HUES6 (cell line): ENCODE measurements around the gene DUSP9.
"Not testable (repeated sequence)": the region's sequence is repeated elsewhere in the genome, so short reads cannot be mapped to it uniquely, and the experiment has no call there.

ENCODE experiments used
- H3K27ac ChIP-seq: 2 replicates; pipeline ENCODE4 v1.7.0; 2013; ENCODE audit warnings: low read depth, mild to moderate bottlenecking, low read length, inconsistent platforms
- H3K27me3 ChIP-seq: 2 replicates; pipeline ENCODE4 v1.6.1; 2013; ENCODE audit warnings: low read length; ENCODE audit not compliant: control insufficient read depth, insufficient read depth
- H3K36me3 ChIP-seq: 2 replicates; pipeline ENCODE4 v1.6.1; 2013; ENCODE audit warnings: low read length; ENCODE audit not compliant: control insufficient read depth, insufficient read depth
- H3K4me1 ChIP-seq: 2 replicates; pipeline ENCODE4 v1.6.1; 2013; ENCODE audit warnings: low read length; ENCODE audit not compliant: control insufficient read depth, insufficient read depth
- H3K4me3 ChIP-seq: 2 replicates; pipeline ENCODE4 v1.5.1; 2013; ENCODE audit warnings: low read depth, low read length
- H3K9ac ChIP-seq: one replicate; pipeline ENCODE4 v1.6.1; 2013; ENCODE audit warnings: mild to moderate bottlenecking, low read length
- H3K9me3 ChIP-seq: 2 replicates; pipeline ENCODE4 v1.6.1; 2013; ENCODE audit warnings: low read depth, low read length; ENCODE audit not compliant: control insufficient read depth, insufficient read depth

DUSP9 gene

DNA sequence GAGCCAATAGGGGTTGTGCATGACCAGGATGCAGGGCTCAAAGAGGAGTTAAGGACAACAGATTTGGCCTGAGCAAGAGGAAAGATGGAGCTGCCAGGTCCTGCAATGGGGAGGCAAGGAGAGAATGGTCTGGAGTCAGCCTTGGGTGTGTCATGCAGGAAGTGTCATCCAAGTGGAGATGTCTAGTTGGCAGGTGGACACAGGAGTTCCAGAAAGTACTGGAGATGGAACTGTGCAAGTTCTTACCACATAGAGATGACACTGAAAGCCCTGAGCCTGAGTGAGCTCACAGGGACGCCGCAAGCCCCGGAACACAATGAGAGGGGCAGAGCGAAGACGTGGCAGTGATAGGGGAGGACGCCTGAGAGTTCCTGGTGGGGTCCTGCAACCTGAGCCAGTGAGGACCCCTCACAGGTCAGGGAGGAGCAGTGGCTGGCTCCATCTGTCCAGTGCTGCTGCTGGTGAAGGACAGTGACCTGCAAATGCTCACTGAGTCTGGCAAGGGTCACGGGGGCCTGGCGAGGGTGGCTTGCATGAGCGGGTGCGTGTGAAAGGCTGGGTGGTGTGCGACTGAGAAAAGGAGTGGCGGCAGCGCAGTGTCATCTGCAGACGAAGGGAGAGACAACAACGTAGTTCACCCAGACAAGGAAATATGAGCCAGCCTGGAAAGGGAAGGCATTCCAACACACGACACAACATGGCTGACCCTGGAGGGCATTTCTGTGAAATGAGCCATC, 50.2 kb downstream of the DUSP9 start:
- not testable (repeated sequence) for H3K27ac ChIP-seq, H3K4me1 ChIP-seq
- peaks cover 74% of the 10 kb centered on the region for H3K36me3 ChIP-seq

DNA sequence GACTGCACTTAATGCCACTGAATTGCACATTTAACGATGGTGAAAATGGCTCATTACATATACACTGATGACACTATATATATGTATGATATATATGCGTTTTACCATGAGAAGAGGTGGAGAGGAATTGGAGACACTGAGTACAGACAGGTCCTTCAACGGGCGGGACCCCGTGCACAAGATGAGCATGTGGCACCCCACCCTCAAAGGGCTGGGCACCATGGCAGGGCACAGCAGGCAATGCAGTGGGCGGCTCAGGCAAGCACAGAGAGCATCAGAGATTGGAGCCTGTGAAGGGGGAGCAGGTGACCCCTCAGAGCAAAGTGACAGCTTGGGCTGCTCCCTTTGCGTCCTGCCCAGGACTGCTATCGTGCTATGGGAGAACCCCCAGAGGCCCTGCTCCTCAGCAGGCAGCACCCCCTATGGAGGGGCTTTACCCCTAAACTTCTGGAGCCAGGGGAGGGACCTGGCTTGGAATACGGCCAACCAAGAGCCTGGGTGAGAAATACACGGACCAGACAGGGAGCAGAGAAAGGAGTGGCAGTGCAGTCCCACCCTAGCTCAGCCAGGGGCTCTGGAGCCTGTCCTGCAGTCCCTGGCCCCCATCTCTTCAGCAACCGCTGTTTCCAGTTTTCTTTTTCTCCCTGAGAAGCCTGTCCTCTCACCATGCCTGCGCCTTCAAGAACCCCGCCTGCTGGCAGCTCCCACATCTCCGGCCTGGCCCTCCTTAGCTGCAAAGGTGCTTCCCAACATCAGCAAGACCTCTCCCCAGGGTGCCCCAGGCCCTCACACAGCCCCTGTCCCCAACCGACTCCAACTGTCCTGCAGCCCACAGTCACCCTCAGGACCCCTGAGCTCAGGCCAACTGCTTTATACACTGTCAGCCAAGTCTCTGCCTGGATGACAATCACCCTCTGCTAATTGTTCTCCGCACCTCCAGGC, 51.2 kb downstream of the DUSP9 start:
- Histone ChIP-seq H3K9me3 (peaks cover 3% of the 10 kb centered on the region; the same call in 1 of the 2 replicates), H3K27me3 (no peaks in the 10 kb centered on the region), H3K36me3 (peaks cover 78% of the 10 kb centered on the region), H3K9ac (no peak overlapping the region), H3K27ac (no peak overlapping the region), H3K4me1 (no peaks in the 10 kb centered on the region), H3K4me3 (no peak overlapping the region)

More for the DNA sequence above, 50.2 kb downstream of the DUSP9 start:
- H3K4me3 ChIP-seq, H3K27me3 ChIP-seq, H3K9me3 ChIP-seq, H3K9ac ChIP-seq: not testable (repeated sequence)

DNA sequence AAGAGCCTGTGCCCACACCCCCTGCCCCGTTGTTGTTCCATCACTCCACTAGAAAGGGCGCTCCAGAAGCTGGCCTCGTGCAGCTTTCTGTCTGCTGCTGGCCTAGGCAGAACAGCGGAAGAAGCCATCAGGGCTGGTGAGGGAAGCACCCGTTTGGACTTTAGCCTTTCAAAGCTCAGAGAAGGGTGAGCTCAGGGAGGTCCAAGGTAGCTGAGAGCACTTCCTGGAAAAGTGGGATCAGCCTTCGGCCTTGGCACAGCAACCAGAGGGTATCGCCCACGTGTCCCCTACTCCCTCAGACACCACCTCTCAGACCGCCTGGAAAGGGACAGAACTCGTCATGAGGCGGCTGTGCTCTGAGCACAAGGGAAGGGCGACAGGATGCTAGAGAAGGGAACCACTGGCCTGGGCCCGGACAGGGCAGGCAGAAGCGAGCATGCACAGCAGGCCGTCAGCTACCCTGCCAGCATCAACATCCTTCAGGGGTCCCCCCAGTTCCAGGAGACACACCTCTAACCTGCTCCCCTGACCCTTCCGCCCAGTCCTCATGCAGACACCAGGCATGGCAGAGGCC, 52.3 kb downstream of the DUSP9 start:
- H3K27me3 ChIP-seq: not testable (repeated sequence)
- peaks cover 79% of the 10 kb centered on the region for H3K36me3 ChIP-seq

DNA sequence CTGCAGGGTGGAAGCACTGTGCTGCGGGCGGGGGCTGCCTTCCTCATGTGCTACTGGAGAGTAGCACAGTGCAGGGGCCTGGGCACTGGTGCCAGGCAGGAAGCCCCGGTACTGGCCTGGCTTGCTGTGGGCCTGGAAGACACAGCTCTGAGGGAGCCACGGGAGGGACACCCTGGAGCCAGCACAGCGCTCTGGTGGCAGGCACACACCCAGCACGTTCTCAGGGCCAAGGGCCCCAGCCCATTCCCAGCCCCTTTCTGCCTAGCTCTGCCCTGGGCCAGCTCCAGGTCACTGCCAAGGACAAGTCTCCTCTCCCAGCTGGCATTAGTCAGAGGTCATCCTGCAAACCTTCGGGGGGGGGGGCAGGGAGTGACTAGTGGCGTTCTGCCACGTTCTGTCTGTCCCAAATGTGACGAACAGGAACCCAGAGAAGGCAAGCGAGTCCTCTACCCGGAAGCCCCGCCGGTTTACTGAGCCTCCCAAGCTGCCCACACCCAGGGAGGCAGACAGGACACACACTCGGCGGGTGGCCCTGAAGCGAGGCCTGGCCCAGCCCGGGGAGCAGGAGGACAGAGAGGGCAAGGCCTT, 52.9 kb downstream of the DUSP9 start:
- H3K27ac ChIP-seq, H3K4me1 ChIP-seq, H3K9ac ChIP-seq, H3K9me3 ChIP-seq, H3K27me3 ChIP-seq, H3K4me3 ChIP-seq: not testable (repeated sequence)
- peaks cover 83% of the 10 kb centered on the region for H3K36me3 ChIP-seq

More for the DNA sequence above, 52.3 kb downstream of the DUSP9 start:
- not testable (repeated sequence) for H3K27ac ChIP-seq, H3K4me3 ChIP-seq, H3K9me3 ChIP-seq, H3K4me1 ChIP-seq, H3K9ac ChIP-seq

DNA sequence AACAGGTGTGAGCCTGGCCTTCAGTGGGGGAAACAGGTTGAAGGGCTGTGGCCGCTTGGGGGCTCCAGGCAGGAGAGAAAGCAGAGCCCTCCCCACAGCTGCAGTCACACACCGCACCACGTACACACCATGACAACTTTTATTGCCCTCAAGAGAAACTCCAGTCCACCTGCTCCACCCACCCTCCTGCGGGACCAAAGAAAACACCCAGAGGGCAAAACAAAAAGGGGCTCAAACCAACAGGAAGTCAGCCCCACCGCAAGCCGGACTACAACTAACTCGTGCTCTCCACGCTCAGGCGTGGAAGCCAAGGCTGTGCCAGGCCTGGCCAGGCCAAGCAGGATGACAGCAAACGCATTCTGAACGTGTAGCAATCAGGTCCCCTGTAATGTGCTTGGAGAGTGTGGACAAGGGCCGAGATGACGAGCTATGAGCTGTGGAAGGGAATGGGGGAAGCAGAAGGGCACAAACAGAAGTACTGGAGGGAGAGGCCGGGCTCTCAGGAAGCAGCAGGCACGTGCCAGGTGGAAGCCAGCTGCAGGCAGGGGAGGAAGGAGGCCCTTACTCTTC, 53.5 kb downstream of the DUSP9 start:
- peaks cover 85% of the 10 kb centered on the region for H3K36me3 ChIP-seq
- no peak overlapping the region for H3K27ac ChIP-seq
- no peaks in the 10 kb centered on the region for H3K27me3 ChIP-seq
- no peak overlapping the region for H3K4me3 ChIP-seq
- peaks cover 6% of the 10 kb centered on the region; the same call in 1 of the 2 replicates for H3K9me3 ChIP-seq
- H3K9ac ChIP-seq: no peak overlapping the region
- no peaks in the 10 kb centered on the region for H3K4me1 ChIP-seq
